Panc1 (cell line): ENCODE results near the gene HNRNPUL1. TPM values are rescaled to one million over a fixed set of nuclear protein-coding genes. Genes with fewer than 3 reads are reported as not detected.

Experiments used
- ATAC-seq: fragments of 200-7000 bp; cut with Tn5 transposase; 2 replicates; pipeline ENCODE4 v1.9.1; 2020; ENCODE audit warnings: mild to moderate bottlenecking, moderate library complexity
- BruUV-seq: library from RNA; stranded (reverse); fragments of 400-500 nt; replicated peaks from 2 replicates; lab custom pipeline; 2021; lab: Mats Ljungman, UMichigan
- CTCF ChIA-PET: fragments of 300-600 bp; sonication (Branson Sonifier 250); formaldehyde crosslinking; loops from one replicate; lab custom pipeline; 2022; ENCODE audit warnings: antibody characterized with exemption; lab: Charles Lee
- POLR2A ChIA-PET: fragments of 300-600 bp; sonication (Branson Sonifier 250); formaldehyde crosslinking; loops from one replicate; lab custom pipeline; 2022; ENCODE audit warnings: antibody characterized with exemption; lab: Charles Lee
- DNase-seq: peaks from one replicate; pipeline ENCODE4 v3.0.0-alpha.2; 2010; ENCODE audit warnings: low read depth, low spot score
- H3K27ac ChIP-seq: 2 replicates; pipeline ENCODE4 v1.5.1; 2011; ENCODE audit warnings: mild to moderate bottlenecking, low read length, inconsistent platforms
- H3K27me3 ChIP-seq: fragments of 200-500 bp; sonication (Bioruptor generic); 2 replicates; pipeline ENCODE4 v1.6.0; 2014; ENCODE audit warnings: low read length, inconsistent platforms; ENCODE audit not compliant: control insufficient read depth, insufficient read depth
- H3K36me3 ChIP-seq: fragments of 200-500 bp; sonication (Bioruptor generic); 2 replicates; pipeline ENCODE4 v1.5.1; 2014; ENCODE audit warnings: inconsistent platforms, mild to moderate bottlenecking, low read length, moderate library complexity; ENCODE audit not compliant: control insufficient read depth, insufficient read depth
- H3K4me1 ChIP-seq: 2 replicates; pipeline ENCODE4 v1.5.1; 2011; ENCODE audit warnings: inconsistent platforms, mild to moderate bottlenecking, low read length, moderate library complexity; ENCODE audit not compliant: control insufficient read depth, insufficient read depth
- H3K4me3 ChIP-seq, 2 experiments: 2 replicates each; pipeline ENCODE4 v1.5.1; 2011 to 2012; ENCODE audit warnings: low read depth in 2 of 2, low read length in 2 of 2, mild to moderate bottlenecking in 2 of 2, inconsistent platforms in 1 of 2, moderate library complexity in 1 of 2
- H3K9me3 ChIP-seq: fragments of 200-500 bp; sonication (Bioruptor generic); 2 replicates; pipeline ENCODE4 v1.5.1; 2014; ENCODE audit warnings: low read depth, mild to moderate bottlenecking, inconsistent platforms, low read length, moderate library complexity; ENCODE audit not compliant: control insufficient read depth, insufficient read depth
- POLR2AphosphoS5 ChIP-seq: IDR thresholded peaks from 2 replicates; pipeline ENCODE4 v1.6.1; 2012; ENCODE audit warnings: mild to moderate bottlenecking, low read depth, low read length, moderate library complexity
- SIN3A ChIP-seq: IDR thresholded peaks from 2 replicates; pipeline ENCODE4 v1.6.1; 2012; ENCODE audit warnings: low read depth, mild to moderate bottlenecking, low read length, moderate library complexity, borderline replicate concordance; ENCODE audit not compliant: insufficient read depth
- TCF7L2 ChIP-seq: IDR thresholded peaks from 2 replicates; pipeline ENCODE4 v1.6.1; 2011; ENCODE audit warnings: mild to moderate bottlenecking, low read depth, low read length, inconsistent platforms
- in situ Hi-C: cut with HindIII; loops from 2 replicates; pipeline ENCODE4 v1.10.0; 2016; ENCODE audit warnings: low sequenced_read_pairs, low pct_unique_long_range_greater_than_20kb
- intact Hi-C: fragments of 100-400 bp; cut with micrococcal nuclease; formaldehyde crosslinking; loops from one replicate; pipeline ENCODE4 v1.10.0; 2022; ENCODE audit not compliant: unreplicated experiment
- total RNA-seq: library from RNA; stranded (reverse); gene quantifications from one replicate; pipeline ENCODE4 v1.2.1, GENCODE V29; 2021; ENCODE audit not compliant: unreplicated experiment
- TF ChIP-seq, protein P1 (sequence below), 2 experiments: IDR thresholded peaks; 2 replicates each; pipeline ENCODE4 v1.6.1; 2011 to 2012; ENCODE audit warnings: low read depth in 2 of 2, control low read depth in 1 of 2, low read length in 1 of 2, mild to moderate bottlenecking in 1 of 2, moderate library complexity in 1 of 2; ENCODE audit not compliant: insufficient read depth in 1 of 2
- TF ChIP-seq, protein P2 (sequence below): fragments of 450-650 bp; IDR thresholded peaks from 2 replicates; pipeline ENCODE4 v1.5.1; 2017; ENCODE audit warnings: mild to moderate bottlenecking

Gene HNRNPUL1
- total RNA-seq, 1 experiment from 2014 or later, result 183 TPM

DNA sequence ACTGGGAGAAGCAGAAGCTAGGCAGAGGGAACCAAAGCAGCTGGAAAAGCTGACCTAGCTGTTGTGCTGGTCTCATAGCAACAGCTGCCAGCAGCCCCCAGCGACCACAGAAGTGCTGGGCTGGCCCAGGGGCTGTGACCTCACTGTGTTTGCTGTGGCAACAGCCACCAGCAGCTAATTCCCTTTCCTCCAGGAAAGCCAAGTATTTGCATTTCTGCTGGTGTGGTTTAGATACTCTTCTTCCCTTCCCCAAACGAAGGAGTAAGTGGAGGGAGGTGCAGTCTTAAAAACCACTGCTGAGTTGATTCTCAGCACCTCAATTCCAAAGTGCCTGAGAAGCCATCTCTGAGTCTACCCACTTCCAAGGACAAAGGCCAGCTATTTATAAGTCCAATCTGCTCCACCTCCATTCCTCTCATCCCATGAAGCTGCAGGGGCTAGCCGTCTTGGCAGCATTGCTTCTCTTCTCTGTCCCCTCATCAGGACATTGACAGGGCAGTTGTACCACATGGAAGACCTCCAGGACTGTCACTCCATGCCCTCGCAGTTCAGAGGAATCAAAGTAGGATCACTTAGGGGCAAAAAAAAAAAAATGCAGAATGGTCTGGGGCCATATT lies 34.3 kb downstream of the HNRNPUL1 start:
- CTCF ChIA-PET, result no interaction called here
- intact Hi-C loops, result no loop called here
- DNase-seq, result no peak
- Histone ChIP-seq H3K4me1 (no peaks in the 10 kb centered on the region), H3K4me3 (no peak overlapping the region), H3K27ac (no peak overlapping the region), H3K9me3 (no peaks in the 10 kb centered on the region), H3K36me3 (peaks cover 10% of the 10 kb centered on the region), H3K27me3 (no peaks in the 10 kb centered on the region)
- TF ChIP-seq TCF7L2, result no peak
- no peak for TF ChIP-seq SIN3A
- TF ChIP-seq, protein P1, sequence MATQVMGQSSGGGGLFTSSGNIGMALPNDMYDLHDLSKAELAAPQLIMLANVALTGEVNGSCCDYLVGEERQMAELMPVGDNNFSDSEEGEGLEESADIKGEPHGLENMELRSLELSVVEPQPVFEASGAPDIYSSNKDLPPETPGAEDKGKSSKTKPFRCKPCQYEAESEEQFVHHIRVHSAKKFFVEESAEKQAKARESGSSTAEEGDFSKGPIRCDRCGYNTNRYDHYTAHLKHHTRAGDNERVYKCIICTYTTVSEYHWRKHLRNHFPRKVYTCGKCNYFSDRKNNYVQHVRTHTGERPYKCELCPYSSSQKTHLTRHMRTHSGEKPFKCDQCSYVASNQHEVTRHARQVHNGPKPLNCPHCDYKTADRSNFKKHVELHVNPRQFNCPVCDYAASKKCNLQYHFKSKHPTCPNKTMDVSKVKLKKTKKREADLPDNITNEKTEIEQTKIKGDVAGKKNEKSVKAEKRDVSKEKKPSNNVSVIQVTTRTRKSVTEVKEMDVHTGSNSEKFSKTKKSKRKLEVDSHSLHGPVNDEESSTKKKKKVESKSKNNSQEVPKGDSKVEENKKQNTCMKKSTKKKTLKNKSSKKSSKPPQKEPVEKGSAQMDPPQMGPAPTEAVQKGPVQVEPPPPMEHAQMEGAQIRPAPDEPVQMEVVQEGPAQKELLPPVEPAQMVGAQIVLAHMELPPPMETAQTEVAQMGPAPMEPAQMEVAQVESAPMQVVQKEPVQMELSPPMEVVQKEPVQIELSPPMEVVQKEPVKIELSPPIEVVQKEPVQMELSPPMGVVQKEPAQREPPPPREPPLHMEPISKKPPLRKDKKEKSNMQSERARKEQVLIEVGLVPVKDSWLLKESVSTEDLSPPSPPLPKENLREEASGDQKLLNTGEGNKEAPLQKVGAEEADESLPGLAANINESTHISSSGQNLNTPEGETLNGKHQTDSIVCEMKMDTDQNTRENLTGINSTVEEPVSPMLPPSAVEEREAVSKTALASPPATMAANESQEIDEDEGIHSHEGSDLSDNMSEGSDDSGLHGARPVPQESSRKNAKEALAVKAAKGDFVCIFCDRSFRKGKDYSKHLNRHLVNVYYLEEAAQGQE (IDR thresholded peaks at IDR 0.05; ENCODE audit: insufficient read depth in 1 of 2, low read depth in 2 of 2, low read length in 1 of 2), result no peak
- no peak for TF ChIP-seq POLR2AphosphoS5
- TF ChIP-seq, protein P2, sequence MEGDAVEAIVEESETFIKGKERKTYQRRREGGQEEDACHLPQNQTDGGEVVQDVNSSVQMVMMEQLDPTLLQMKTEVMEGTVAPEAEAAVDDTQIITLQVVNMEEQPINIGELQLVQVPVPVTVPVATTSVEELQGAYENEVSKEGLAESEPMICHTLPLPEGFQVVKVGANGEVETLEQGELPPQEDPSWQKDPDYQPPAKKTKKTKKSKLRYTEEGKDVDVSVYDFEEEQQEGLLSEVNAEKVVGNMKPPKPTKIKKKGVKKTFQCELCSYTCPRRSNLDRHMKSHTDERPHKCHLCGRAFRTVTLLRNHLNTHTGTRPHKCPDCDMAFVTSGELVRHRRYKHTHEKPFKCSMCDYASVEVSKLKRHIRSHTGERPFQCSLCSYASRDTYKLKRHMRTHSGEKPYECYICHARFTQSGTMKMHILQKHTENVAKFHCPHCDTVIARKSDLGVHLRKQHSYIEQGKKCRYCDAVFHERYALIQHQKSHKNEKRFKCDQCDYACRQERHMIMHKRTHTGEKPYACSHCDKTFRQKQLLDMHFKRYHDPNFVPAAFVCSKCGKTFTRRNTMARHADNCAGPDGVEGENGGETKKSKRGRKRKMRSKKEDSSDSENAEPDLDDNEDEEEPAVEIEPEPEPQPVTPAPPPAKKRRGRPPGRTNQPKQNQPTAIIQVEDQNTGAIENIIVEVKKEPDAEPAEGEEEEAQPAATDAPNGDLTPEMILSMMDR, result no peak
- POLR2A ChIA-PET, result no interaction called here
- BruUV-seq, result no TSS peak
- ATAC-seq, result no peak; the same call in 1 of the 2 replicates
- in situ Hi-C loops, result no loop called here

GRCh38 chr19:41299046-41299754 lies 35.0 kb downstream of the HNRNPUL1 start:
- TF ChIP-seq, protein P2, result no peak
- TF ChIP-seq POLR2AphosphoS5, result no peak
- TF ChIP-seq TCF7L2, result no peak
- no peak for TF ChIP-seq SIN3A
- TF ChIP-seq, protein P1 (IDR thresholded peaks at IDR 0.05; ENCODE audit: insufficient read depth in 1 of 2, low read depth in 2 of 2, low read length in 1 of 2), result no peak
- no TSS peak for BruUV-seq
- Histone ChIP-seq H3K4me3 (no peak overlapping the region), H3K4me1 (no peaks in the 10 kb centered on the region), H3K9me3 (no peaks in the 10 kb centered on the region), H3K27ac (no peak overlapping the region), H3K27me3 (no peaks in the 10 kb centered on the region), H3K36me3 (peaks cover 11% of the 10 kb centered on the region)
- ChIA-PET CTCF (no interaction called here), POLR2A (no interaction called here)
- intact Hi-C loops, result no loop called here
- in situ Hi-C loops, result no loop called here
- ATAC-seq (no peak), DNase-seq (no peak)
